Measurements from ENCODE around the gene SDHAF3. TPM values are rescaled to one million over a fixed set of nuclear protein-coding genes. Genes with fewer than 3 reads are reported as not detected.

Gene SDHAF3
- total and polyA plus RNA-seq, 7 donors = 12.9 to 22.6 (median 14.1) TPM

GRCh38 chr7:97090761-97091353 lies 26.6 kb upstream of the SDHAF3 start:
- peaks cover 0 to 8% (median 4%) of the 10 kb centered on the region in 3 donors for H3K27me3 ChIP-seq (ENCODE audit: insufficient read depth in 3 of 3, low read length in 2 of 3)
- no peaks in the 10 kb centered on the region for H3K4me1 ChIP-seq
- 53 to 55% (median 54%) methylated on average over 1 of the region's 1 CpG for WGBS, 3 donors
- TF ChIP-seq CTCF (IDR thresholded peaks at IDR 0.05) = no peak
- H3K9me3 ChIP-seq = no peaks in the 10 kb centered on the region
- no peak for ATAC-seq
- no peak for DNase-seq
- no peak overlapping the region for H3K4me3 ChIP-seq
- intact Hi-C loops (cut with DNase I) = no loop called here
- H3K36me3 ChIP-seq (ENCODE audit: insufficient read depth in 1 of 2, low read depth in 1 of 2) = no peaks in the 10 kb centered on the region
- H3K27ac ChIP-seq = no peak overlapping the region

DNA sequence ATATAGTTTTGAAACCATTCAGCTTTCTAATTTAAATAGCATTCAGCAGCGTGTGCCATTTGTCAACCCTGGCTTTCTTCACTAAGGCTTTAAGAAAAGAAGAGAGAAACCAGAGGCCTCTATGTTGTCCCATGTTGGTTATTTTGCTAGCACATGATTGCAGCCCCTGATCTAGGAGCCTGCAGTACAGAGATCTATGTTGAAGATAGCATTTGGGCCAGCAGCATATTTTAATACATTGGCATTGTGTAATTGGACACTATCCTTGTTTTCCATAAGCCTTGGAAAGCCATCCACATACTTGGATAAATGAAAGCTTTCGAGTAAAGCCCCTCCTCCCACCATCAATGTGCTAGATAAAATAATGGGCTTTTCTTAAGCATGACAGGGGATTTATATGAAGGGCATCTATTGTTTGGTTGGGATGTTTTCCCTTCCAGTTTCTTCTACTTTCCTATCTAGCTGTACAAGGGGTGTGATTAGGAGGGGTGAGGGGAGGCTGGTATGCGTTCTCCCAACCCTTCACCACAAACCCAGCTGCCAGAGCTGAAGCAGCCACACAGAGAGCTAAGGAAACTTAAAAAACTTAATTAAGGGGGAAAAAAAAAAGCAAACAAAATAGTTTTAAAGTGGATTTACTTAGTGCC lies 23.1 kb upstream of the SDHAF3 start:
- no peak for ATAC-seq
- Histone ChIP-seq H3K4me3 (no peak overlapping the region), H3K27me3 (ENCODE audit: insufficient read depth in 3 of 3, low read length in 2 of 3) (peaks cover 0 to 8% (median 4%) of the 10 kb centered on the region in 3 donors), H3K9me3 (no peaks in the 10 kb centered on the region), H3K36me3 (ENCODE audit: insufficient read depth in 1 of 2, low read depth in 1 of 2) (no peaks in the 10 kb centered on the region), H3K4me1 (no peaks in the 10 kb centered on the region), H3K27ac (no peak overlapping the region)
- no peak for TF ChIP-seq CTCF (IDR thresholded peaks at IDR 0.05)
- 47 to 60% (median 54%) methylated on average over 3 of the region's 3 CpGs for WGBS, 3 donors
- DNase-seq = no peak
- intact Hi-C loops (cut with DNase I) = no loop called here

- intact Hi-C loops (cut with DNase I) = no loop called here
- H3K36me3 ChIP-seq (ENCODE audit: insufficient read depth in 1 of 2, low read depth in 1 of 2) = no peaks in the 10 kb centered on the region
- no peak for TF ChIP-seq CTCF (IDR thresholded peaks at IDR 0.05)
- H3K27me3 ChIP-seq (ENCODE audit: insufficient read depth in 3 of 3, low read length in 2 of 3) = peaks cover 0 to 3% (median 0%) of the 10 kb centered on the region in 3 donors
- H3K9me3 ChIP-seq = no peaks in the 10 kb centered on the region
- no peaks in the 10 kb centered on the region for H3K4me1 ChIP-seq
- DNase-seq (no peak), ATAC-seq (no peak)
- 87 to 89% (median 88%) methylated on average over 2 of the region's 2 CpGs for WGBS, 3 donors
- H3K4me3 ChIP-seq = no peak overlapping the region
- H3K27ac ChIP-seq = no peak overlapping the region
These were observed 21.5 kb upstream of the SDHAF3 start for GRCh38 chr7:97096037-97096436.

GRCh38 chr7:97096661-97097060 lies 20.8 kb upstream of the SDHAF3 start:
- Histone ChIP-seq H3K9me3 (no peaks in the 10 kb centered on the region), H3K36me3 (ENCODE audit: insufficient read depth in 1 of 2, low read depth in 1 of 2) (no peaks in the 10 kb centered on the region), H3K4me1 (no peaks in the 10 kb centered on the region), H3K27ac (no peak overlapping the region), H3K27me3 (ENCODE audit: insufficient read depth in 3 of 3, low read length in 2 of 3) (peaks cover 0 to 3% (median 0%) of the 10 kb centered on the region in 3 donors), H3K4me3 (no peak overlapping the region)
- DNase-seq (no peak), ATAC-seq (no peak)
- WGBS, 3 donors = 85 to 90% (median 88%) methylated on average over 4 of the region's 4 CpGs
- TF ChIP-seq CTCF (IDR thresholded peaks at IDR 0.05) = no peak
- intact Hi-C loops (cut with DNase I) = no loop called here
